ENCODE data around the gene COL19A1.

The COL19A1 gene

DNA sequence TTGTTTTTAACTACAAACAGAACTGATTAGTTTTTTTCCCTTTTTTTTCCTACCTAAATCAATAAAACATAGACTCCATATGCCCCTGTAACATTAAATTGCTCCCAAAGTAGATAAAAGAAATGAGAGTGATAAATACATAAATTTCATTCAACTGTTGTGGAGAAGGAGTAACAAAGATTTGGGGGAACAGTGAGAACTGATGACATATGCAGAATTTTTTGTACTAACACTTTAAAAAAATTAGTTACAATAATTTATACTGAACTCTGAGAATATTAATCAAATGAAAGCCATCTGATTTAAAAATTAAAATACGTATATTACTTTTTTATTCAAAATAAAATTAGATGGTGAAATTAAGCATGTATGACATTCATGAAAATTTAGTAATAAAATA, 195.7 kb downstream of the COL19A1 start:
- TF ChIP-seq ZNF274 (IDR thresholded peaks at IDR 0.05; ENCODE audit: low read depth, low read length): no peak
- no peak overlapping the region for H3K4me3 ChIP-seq (ENCODE audit: low read length)

DNA sequence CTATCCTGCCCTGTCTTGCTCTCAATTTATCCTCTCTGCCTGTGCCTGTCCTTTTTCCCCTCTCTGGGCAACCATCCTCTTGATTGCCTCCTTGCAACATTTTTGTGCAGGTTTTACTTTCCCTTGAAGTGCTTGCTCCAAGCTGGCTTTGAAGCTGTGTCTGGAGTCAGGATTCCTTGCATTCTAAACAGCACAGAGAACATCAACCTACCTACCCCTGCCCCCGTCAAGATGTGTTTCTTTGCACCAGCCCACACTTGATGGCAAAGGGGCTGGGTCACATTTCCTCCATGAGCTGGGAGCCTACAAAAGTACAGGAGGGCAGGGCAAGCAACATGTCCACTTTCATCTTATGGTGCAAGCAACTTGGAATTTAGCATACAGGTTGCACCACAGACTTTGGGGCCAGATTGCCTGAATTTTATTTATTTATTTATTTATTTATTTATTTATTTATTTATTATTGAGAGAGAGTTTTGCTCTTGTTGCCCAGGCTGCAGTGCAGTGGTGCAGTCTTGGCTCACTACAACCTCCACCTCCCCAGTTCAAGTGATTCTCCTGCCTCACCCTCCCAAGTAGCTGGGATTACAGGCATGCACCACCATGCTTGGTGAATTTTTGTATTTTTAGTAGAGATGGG, 206.3 kb downstream of the COL19A1 start:
- H3K4me3 ChIP-seq (ENCODE audit: low read length): no peak overlapping the region
- no peak for TF ChIP-seq ZNF274 (IDR thresholded peaks at IDR 0.05; ENCODE audit: low read depth, low read length)

DNA sequence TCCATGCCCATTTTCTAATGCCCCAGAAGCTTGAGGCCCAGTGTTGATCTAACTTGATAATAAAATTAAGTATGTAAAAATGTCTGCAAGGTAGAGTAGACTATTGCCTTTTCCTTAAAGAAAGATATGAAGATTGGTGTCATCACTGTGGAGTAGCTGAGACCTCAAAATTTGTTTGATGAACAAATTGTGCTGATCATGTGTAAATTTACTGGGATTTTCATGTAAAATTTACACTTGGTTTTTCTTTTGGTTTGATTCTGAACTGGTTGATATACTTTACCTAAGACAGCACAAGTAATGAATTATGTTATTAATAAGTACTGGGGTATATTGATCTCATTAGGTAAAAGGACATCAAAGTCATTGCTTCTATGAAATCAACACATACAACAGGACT, 207.3 kb downstream of the COL19A1 start:
- no peak overlapping the region for H3K4me3 ChIP-seq (ENCODE audit: low read length)
- TF ChIP-seq ZNF274 (IDR thresholded peaks at IDR 0.05; ENCODE audit: low read depth, low read length): no peak

DNA sequence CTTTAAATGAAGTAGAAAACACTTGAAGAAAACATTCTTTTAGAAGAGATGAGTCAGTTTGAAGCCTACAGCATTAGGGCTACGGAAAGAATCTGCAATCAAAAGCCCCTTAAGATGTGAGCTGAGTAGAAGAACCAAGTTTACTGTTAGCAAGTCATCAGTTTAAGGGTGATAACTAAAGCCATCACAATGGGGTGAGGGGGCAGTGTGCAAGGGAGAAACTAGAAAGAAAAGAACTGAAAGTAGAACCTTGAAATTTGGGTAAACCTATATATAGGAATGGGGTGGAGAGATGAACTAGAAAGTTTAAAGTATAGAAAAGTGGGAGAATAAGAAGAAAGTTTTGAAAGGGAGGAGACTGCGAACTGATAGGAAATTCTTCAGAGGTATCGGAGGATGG, 212.9 kb downstream of the COL19A1 start:
- H3K4me3 ChIP-seq (ENCODE audit: low read length): no peak overlapping the region
- TF ChIP-seq ZNF274 (IDR thresholded peaks at IDR 0.05; ENCODE audit: low read depth, low read length): no peak

DNA sequence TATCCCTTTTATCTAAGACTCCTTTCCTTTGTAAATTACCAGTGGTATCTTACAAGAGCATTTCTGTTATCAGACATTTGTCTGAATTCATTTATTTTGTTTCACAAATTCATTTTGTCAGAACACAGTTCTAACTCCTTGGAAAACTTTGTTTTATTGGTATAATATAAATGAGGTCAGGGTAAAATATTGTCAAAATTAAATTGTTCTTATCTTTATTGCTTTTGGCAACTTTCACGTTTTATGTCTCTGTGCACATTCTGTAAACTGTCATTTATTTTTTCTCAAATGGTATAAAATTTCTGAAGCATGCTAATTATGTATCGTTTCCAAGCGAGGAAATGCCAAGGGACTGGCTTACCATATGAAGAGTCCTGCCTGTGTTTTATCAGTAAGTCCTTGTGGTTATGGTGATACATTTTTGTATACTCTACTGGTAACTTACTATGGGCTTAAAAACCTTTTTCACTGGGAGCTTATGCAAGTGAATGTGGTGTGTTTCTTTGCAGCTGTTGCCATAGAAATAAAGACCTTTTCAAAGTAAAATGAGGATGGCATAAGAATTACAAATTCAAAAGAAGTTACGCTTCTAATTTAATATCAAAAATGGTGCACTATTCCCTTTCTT, 214.2 kb downstream of the COL19A1 start:
- no peak overlapping the region for H3K4me3 ChIP-seq (ENCODE audit: low read length)
- TF ChIP-seq ZNF274 (IDR thresholded peaks at IDR 0.05; ENCODE audit: low read depth, low read length): no peak

DNA sequence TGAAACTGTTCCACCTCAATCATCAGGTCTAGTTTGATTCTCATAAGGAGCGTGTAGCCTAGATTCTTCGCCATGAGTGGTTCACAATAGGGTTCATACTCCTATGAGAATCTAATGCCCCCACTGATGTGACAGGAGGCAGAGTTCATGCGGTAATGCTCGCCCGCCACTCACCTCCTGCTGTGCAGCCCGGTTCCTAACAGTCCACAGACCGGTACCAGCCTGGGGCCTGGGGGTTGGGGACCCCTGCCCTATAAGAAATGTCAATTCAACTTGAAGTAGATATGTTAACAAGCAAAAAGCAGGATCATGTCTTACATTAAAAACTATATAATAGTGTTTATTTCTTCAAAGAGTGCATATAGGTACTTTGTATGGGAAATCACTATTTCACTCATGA, 216.5 kb downstream of the COL19A1 start:
- TF ChIP-seq ZNF274 (IDR thresholded peaks at IDR 0.05; ENCODE audit: low read depth, low read length): no peak
- no peak overlapping the region for H3K4me3 ChIP-seq (ENCODE audit: low read length)

DNA sequence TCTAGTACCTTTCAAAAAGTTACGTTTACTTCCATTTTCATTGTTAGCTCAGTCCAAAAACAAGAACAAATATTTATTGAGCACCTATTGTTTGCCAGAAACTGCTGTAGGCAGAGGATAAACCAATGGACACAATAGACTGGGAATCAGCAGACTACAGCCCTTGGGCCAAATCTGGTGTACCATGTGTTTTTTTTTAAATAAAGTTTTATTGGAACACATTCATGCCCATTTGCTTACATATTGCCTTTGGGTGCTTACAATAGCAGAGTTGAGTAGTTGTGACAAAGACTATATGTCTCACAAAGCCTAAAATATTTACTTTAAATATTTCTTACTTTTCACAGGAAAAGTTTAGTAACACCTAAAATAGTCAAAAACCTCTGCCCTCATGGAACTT, 220.4 kb downstream of the COL19A1 start:
- TF ChIP-seq ZNF274 (IDR thresholded peaks at IDR 0.05; ENCODE audit: low read depth, low read length): no peak
- no peak overlapping the region for H3K4me3 ChIP-seq (ENCODE audit: low read length)

DNA sequence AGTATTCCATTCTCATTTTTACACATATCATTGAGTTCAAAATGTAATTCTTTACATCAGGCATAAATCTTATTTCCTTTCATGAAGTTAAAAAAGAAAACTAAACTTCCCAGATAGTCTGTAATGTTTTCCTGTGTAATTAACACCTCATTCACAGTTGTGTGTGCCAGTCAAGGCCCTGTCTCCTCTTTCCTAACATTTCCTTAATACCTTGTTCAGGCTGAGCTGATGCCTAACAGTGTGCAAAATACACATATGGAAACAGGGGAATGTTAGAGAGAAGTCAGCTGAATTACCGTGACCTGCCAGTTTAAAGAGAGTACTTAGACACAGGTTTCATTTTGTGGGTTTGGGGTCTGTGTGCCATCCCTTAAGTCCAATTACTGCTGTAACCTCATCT, 227.8 kb downstream of the COL19A1 start:
- no peak overlapping the region for H3K4me3 ChIP-seq (ENCODE audit: low read length)
- no peak for TF ChIP-seq ZNF274 (IDR thresholded peaks at IDR 0.05; ENCODE audit: low read depth, low read length)

DNA sequence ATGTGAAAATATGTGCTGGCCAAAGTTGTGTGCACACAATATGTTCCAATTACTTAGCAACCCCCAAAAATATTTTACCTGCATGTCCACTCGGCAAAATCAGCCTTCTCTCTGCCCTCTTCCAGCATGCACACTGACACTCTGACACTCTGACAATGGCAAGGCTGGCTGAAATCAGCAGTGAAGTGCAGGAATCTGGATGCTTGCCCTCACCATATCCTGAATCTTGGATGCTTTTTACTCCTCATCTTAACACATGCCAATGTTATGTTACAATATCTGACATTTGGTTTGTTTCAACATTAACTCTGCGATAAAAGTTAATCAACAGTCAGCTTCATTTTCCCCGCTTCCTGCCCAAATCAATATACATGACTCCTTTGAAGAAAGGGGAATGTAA, 233.4 kb downstream of the COL19A1 start:
- no peak overlapping the region for H3K4me3 ChIP-seq (ENCODE audit: low read length)
- no peak for TF ChIP-seq ZNF274 (IDR thresholded peaks at IDR 0.05; ENCODE audit: low read depth, low read length)

DNA sequence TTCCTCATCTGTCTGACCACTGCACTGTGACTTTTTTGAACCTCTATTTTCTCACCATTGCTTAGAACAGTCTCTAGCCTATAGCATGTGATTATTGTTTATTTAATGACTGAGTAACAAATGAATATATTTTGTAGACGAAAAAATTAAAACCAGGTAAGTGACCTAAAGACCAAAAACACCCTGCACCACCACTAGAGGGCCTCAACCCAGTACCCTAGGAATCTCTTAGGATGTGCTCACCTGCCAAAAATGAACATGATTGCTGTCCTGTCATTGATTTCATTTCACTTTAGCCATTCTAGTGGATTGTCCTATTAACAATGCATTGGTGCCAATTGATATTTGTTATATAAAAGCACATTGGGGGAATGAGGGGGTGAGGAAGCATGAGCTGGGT, 237.4 kb downstream of the COL19A1 start:
- TF ChIP-seq ZNF274 (IDR thresholded peaks at IDR 0.05; ENCODE audit: low read depth, low read length): no peak
- no peak overlapping the region for H3K4me3 ChIP-seq (ENCODE audit: low read length)

DNA sequence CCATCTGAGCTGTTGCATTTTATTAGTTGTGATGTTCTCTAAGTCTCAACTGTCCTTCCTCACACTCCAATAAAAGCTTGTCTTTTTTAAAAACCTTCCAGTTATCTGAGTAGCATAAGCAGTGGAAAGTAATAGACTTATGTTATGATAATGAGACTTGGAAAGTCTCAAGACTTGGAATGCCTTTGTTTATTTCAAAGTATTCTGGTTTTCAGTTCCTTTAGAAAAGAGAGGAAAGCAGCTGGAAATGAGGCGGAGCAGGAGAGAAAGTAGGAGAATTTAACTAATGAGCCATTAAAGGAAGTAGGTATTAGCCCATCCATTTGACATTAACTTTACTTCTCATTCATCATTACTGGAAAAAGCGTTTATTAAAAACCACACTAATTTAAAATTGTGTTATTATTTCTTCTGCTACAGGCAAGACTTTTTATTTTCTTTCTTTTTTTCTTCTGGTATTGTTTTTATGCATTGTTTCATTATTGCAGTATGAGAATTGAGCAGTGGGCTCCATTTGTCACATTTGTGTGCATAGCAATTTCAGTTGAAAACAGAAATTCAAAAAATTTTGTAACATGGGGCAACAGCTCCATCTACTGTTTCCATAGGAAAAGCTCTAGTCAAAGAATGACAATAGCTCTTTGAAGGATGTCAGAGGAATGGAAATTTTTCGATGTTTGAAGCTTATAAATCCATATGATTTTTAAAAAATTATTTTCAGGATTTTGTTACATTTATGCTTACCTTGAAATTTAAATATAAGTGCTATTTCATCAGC, 241.7 kb downstream of the COL19A1 start:
- H3K4me3 ChIP-seq (ENCODE audit: low read length): no peak overlapping the region
- TF ChIP-seq ZNF274 (IDR thresholded peaks at IDR 0.05; ENCODE audit: low read depth, low read length): no peak

DNA sequence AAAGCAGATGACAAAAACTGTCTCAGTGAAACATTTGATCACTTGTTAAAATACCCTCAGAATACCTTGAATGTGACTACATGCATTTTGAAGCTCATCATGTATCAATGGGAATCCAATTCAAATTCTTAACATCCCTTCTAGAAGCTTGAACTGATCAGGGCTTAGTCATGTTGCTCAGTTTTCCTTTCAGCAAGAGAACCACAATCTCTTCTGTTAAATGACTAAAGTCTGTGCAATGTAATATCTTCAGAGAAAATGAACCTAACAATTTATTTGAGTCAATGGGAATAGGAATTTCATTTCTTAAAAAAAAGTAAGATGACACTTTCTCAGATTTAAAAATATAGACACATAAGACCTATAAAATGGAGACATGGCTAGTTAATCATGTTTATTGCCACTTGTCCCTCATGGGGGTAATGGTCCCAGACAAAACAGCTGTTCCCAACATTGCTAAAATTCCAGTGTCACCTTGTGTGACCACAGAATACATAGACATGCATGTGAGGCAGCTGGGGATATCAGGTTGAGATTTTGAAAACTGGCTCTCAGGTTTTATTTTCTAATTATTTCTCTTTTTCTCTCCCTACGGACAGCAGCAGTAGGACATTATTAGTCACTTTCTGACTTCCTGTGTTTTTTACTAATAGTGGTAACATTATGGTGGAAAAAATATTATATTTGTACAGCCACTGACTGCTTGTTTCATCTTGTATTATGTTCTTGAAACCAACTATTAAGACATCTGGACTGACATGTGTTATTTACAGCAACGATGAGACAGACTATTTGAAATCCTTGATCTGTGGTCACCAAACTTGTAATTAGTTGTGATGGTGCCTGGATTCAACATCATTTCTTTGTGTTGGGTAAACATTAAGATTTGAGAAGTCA, 244.0 kb downstream of the COL19A1 start:
- no peak for TF ChIP-seq ZNF274 (IDR thresholded peaks at IDR 0.05; ENCODE audit: low read depth, low read length)
- no peak overlapping the region for H3K4me3 ChIP-seq (ENCODE audit: low read length)

DNA sequence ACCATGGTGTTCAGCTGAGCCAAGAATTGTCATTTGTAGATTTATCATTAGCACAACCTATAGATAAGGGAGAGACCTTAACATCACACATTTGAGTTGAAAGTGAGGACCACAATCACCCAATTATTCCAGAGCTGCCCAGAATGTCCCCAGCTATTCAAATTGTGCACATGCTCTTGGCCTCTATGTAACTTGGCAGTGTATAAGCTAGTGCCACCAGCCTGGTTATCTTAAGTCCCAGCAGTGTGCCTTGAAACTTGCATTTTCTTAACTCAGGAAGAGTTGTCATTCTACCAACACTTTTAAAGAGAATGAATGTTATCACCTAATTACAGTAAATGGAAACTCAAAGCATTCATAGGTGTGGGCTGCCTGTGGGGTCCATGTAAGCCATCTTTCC, 245.4 kb downstream of the COL19A1 start:
- no peak overlapping the region for H3K4me3 ChIP-seq (ENCODE audit: low read length)
- TF ChIP-seq ZNF274 (IDR thresholded peaks at IDR 0.05; ENCODE audit: low read depth, low read length): no peak

DNA sequence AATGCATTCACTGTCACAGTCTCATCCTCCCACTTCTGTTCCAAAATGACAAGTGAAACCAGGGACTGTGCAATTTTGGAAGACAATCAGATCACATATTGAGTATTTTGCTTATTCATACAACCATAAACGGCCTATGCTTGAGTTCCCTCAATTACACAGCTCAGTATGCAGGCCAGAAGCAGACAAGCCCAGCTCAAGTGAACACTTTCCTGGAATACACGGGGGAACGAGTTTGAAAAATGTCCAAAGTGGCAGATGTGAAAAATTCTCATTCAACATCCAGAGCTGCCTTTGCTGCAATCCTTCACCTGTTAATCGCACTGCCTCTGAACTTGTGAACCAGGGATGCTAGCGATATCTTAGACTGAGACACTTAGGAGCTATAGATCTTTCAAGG, 246.4 kb downstream of the COL19A1 start:
- no peak for TF ChIP-seq ZNF274 (IDR thresholded peaks at IDR 0.05; ENCODE audit: low read depth, low read length)
- H3K4me3 ChIP-seq (ENCODE audit: low read length): no peak overlapping the region

Measured in GM08714 (cell line).